ENCODE results near the gene WSB2.

DNA sequence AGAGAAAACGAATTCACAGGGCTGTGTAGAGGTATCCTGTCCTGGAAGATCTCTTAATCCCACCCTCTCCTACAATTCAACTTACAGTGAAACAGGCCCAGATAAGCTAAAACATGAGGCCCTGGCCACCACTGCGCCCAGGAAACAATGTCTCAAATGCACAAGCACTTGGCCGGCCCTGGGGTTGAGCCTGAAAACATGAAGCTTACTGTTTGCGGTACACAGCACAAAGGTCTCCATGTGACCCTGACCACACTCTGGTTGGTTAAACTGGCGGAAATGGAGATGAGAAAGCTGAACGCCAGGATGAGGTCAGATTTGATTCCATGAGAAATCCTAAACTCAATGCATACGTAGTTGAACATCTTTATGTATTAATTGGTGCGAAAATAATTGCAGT is 16.4 kb downstream of the WSB2 start:
- TF ChIP-seq, protein P1, sequence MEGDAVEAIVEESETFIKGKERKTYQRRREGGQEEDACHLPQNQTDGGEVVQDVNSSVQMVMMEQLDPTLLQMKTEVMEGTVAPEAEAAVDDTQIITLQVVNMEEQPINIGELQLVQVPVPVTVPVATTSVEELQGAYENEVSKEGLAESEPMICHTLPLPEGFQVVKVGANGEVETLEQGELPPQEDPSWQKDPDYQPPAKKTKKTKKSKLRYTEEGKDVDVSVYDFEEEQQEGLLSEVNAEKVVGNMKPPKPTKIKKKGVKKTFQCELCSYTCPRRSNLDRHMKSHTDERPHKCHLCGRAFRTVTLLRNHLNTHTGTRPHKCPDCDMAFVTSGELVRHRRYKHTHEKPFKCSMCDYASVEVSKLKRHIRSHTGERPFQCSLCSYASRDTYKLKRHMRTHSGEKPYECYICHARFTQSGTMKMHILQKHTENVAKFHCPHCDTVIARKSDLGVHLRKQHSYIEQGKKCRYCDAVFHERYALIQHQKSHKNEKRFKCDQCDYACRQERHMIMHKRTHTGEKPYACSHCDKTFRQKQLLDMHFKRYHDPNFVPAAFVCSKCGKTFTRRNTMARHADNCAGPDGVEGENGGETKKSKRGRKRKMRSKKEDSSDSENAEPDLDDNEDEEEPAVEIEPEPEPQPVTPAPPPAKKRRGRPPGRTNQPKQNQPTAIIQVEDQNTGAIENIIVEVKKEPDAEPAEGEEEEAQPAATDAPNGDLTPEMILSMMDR (conservative IDR thresholded peaks at IDR 0.05), result no peak
- TF ChIP-seq EZH2 (IDR thresholded peaks at IDR 0.05; ENCODE audit: low read depth), result no peak
